Measurements from ENCODE around the gene C11orf71.
A peak's percentile ranks its signal among the peaks of the same experiment; 100 is the strongest.

C11orf71 gene

GRCh38 chr11:114377612-114378267 is 22.6 kb downstream of the C11orf71 start:
- TF ChIP-seq, protein P1, sequence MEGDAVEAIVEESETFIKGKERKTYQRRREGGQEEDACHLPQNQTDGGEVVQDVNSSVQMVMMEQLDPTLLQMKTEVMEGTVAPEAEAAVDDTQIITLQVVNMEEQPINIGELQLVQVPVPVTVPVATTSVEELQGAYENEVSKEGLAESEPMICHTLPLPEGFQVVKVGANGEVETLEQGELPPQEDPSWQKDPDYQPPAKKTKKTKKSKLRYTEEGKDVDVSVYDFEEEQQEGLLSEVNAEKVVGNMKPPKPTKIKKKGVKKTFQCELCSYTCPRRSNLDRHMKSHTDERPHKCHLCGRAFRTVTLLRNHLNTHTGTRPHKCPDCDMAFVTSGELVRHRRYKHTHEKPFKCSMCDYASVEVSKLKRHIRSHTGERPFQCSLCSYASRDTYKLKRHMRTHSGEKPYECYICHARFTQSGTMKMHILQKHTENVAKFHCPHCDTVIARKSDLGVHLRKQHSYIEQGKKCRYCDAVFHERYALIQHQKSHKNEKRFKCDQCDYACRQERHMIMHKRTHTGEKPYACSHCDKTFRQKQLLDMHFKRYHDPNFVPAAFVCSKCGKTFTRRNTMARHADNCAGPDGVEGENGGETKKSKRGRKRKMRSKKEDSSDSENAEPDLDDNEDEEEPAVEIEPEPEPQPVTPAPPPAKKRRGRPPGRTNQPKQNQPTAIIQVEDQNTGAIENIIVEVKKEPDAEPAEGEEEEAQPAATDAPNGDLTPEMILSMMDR (IDR thresholded peaks at IDR 0.05; ENCODE audit: control insufficient read depth, insufficient read depth, low read depth, low read length, missing control alignments): no peak

GRCh38 chr11:114375052-114375451 is 25.3 kb downstream of the C11orf71 start:
- TF ChIP-seq, protein P1 (IDR thresholded peaks at IDR 0.05; ENCODE audit: control insufficient read depth, insufficient read depth, low read depth, low read length, missing control alignments): no peak
- no peak for DNase-seq (ENCODE audit: low read depth)
- no peak overlapping the region for H3K4me3 ChIP-seq (ENCODE audit: control insufficient read depth, low read depth, low read length)

More at GRCh38 chr11:114377612-114378267, 22.6 kb downstream of the C11orf71 start:
- DNase-seq (ENCODE audit: low read depth): peak; percentile 95
- H3K4me3 ChIP-seq (ENCODE audit: control insufficient read depth, low read depth, low read length): no peak overlapping the region

DNA sequence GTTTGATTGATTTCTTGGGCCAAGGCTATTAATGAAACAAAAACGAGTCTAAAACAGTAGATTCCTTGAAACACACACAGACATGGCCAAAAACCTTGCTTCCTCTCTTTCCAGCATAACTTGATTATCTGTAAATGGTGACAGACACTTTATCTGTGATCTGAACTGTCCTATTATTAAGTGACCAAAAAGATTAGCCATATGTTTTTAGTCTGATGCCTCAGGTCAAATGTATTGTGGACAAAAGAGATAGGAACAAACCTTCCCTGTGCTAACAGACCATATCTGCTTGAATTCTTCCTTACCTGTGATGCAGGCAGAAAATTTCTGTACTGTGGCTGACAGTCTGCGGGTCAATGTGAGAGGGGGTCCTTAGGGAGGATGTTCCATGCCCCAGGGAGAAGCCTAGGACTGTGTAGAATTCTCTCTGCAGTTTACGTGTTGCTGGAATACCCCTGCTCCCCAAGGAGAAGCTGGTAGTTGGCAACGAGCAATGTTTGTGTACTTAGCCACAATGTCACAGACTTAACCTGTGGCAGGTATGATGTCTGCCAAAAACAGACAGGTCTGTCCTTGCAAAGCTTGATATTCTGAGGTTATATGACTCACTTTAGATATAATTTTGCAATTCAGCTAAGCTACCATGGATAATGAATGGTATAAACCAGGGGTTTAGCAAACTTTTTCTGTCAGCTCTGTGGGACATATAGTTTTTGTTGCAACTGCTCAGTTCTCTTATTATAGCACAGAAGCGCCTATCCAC is 31.2 kb downstream of the C11orf71 start:
- TF ChIP-seq, protein P1 (IDR thresholded peaks at IDR 0.05; ENCODE audit: control insufficient read depth, insufficient read depth, low read depth, low read length, missing control alignments): no peak
- DNase-seq (ENCODE audit: low read depth): no peak

DNA sequence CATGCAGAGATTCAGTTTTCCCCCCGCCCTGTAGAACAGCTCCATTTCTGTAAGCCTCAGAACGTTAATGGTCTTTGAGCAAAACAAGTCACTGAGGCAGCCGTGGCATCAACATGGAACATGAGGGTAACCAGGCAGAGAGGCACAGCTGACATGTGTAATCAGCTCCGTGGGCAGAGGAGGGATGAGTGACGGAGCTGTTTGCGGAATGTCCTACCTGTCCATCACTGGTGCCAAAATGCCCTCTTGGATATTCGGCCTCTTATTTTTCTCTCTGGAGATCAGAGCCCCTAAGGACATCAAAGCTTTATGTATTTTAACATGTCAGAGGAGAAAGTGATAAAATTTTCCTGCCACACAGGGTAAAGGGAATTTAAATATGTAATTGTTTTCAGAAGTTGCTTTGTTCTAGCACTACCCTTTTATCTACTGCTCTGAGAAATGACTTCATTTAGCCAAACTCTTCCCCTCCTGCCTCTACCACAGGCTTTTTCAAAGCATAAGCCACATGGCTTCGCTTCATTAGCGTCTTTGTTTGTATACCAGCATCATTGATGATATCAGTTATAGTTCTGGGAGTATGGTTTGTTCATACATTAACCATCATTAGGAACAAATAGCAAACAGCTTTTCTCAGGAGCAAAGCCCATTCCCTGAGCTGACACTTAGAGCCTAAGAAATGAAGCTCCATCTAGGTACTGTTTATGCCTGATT is 32.9 kb downstream of the C11orf71 start:
- DNase-seq (ENCODE audit: low read depth): no peak
- TF ChIP-seq, protein P1 (IDR thresholded peaks at IDR 0.05; ENCODE audit: control insufficient read depth, insufficient read depth, low read depth, low read length, missing control alignments): no peak
- H3K4me3 ChIP-seq (ENCODE audit: control insufficient read depth, low read depth, low read length): no peak overlapping the region

More for the DNA sequence above, 31.2 kb downstream of the C11orf71 start:
- no peak overlapping the region for H3K4me3 ChIP-seq (ENCODE audit: control insufficient read depth, low read depth, low read length)

DNA sequence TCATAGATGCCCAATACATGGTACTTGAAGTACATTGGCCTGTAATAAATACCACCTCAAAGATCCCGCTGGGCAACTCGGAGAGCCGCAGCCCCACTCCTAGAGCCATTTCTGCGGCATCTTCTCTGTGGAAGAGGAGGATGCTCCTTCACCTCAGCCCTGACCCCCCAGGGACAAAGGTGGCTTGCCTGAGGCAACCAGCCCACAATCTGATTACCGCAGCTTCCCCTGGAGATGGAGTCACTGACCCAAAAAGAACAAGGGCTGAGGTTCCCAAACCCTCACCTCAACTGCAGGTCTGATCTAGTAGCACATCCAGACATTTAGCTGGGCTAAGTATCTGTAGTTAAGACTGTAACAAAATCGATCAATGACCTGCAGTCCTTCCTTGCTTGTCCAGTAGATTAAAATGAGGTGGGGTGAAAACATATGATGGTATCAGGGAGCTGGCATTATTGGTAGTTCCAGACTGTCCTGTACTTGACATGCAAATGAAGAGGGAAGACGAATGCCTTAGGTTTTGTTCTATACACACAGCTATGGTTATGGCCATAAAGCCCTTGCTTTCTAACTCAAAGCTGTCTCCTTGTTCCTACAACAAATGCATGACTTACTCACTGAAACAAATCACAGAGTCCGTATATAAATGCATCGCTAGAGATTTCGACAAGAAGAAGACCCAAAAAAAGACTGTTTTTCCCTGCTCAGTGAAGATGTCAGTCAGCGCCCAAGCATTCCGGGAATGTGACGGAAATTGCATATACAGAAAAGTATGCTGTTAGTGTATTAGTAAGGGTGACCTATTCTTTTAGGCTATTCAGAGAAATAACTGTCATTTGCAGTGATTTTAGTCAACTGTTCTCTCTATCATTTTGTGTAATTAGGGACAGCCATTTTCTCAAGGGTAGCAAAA is 33.7 kb downstream of the C11orf71 start:
- DNase-seq (ENCODE audit: low read depth): peak; percentile 29
- TF ChIP-seq, protein P1 (IDR thresholded peaks at IDR 0.05; ENCODE audit: control insufficient read depth, insufficient read depth, low read depth, low read length, missing control alignments): no peak

GRCh38 chr11:114362958-114363357 is 37.4 kb downstream of the C11orf71 start:
- no peak overlapping the region for H3K4me3 ChIP-seq (ENCODE audit: control insufficient read depth, low read depth, low read length)
- DNase-seq (ENCODE audit: low read depth): no peak

More for the DNA sequence above, 33.7 kb downstream of the C11orf71 start:
- H3K4me3 ChIP-seq (ENCODE audit: control insufficient read depth, low read depth, low read length): no peak overlapping the region

More at GRCh38 chr11:114362958-114363357, 37.4 kb downstream of the C11orf71 start:
- TF ChIP-seq, protein P1 (IDR thresholded peaks at IDR 0.05; ENCODE audit: control insufficient read depth, insufficient read depth, low read depth, low read length, missing control alignments): no peak
